ENCODE measurements around the gene ANTXR1. TPM values are rescaled to one million over a fixed set of nuclear protein-coding genes. Genes with fewer than 3 reads are reported as not detected.

ANTXR1 gene
- total and polyA plus RNA-seq, 4 experiments from 2014 or later: 0.58 TPM; not detected in 3

GRCh38 chr2:69213201-69213600, 200.2 kb downstream of the ANTXR1 start:
- Mint-ChIP-seq H3K9me3 (no peaks in the 10 kb centered on the region), H3K4me3 (no peak overlapping the region), H3K36me3 (no peaks in the 10 kb centered on the region), H3K27me3 (peaks cover 2 to 10% of the 10 kb centered on the region in 2 donors), H3K27ac (no peak overlapping the region), H3K4me1 (no peaks in the 10 kb centered on the region)
- H3K4me1 ChIP-seq (ENCODE audit: insufficient read depth, low read length): no peaks in the 10 kb centered on the region
- H3K9me3 ChIP-seq (ENCODE audit: control insufficient read depth in 1 of 2, low read length in 2 of 2): no peaks in the 10 kb centered on the region
- H3K27me3 ChIP-seq (ENCODE audit: insufficient read depth, low read length): no peaks in the 10 kb centered on the region
- intact Hi-C loops (cut with micrococcal nuclease): no loop called here
- DNase-seq: no peak
- H3K4me3 ChIP-seq (ENCODE audit: low read length in 2 of 2): no peak overlapping the region
- H3K27ac ChIP-seq (ENCODE audit: low read depth, low read length): no peak overlapping the region
- H3K36me3 ChIP-seq (ENCODE audit: insufficient read depth, low read length): no peaks in the 10 kb centered on the region
- CTCF ChIA-PET (ENCODE audit: partially characterized antibody): interaction anchor here (0.9 kb wide), 1 partner anchor 270 kb away, joined by 3 read pairs; no protein-coding TSS in a partner anchor
- POLR2A ChIA-PET (ENCODE audit: partially characterized antibody): no interaction called here

GRCh38 chr2:69213782-69214181, 200.8 kb downstream of the ANTXR1 start:
- no peaks in the 10 kb centered on the region for H3K9me3 Mint-ChIP-seq
- H3K27me3 ChIP-seq (ENCODE audit: insufficient read depth, low read length): no peaks in the 10 kb centered on the region
- H3K27ac Mint-ChIP-seq: no peak overlapping the region
- intact Hi-C loops (cut with micrococcal nuclease): no loop called here
- ChIA-PET POLR2A (ENCODE audit: partially characterized antibody) (no interaction called here), CTCF (ENCODE audit: partially characterized antibody) (no interaction called here)
- no peak overlapping the region for H3K4me3 Mint-ChIP-seq
- no peaks in the 10 kb centered on the region for H3K4me1 Mint-ChIP-seq
- H3K27me3 Mint-ChIP-seq: peaks cover 4 to 10% of the 10 kb centered on the region in 2 donors
- H3K36me3 ChIP-seq (ENCODE audit: insufficient read depth, low read length): no peaks in the 10 kb centered on the region
- no peak for DNase-seq
- H3K36me3 Mint-ChIP-seq: no peaks in the 10 kb centered on the region
- H3K4me1 ChIP-seq (ENCODE audit: insufficient read depth, low read length): no peaks in the 10 kb centered on the region
- H3K9me3 ChIP-seq (ENCODE audit: control insufficient read depth in 1 of 2, low read length in 2 of 2): no peaks in the 10 kb centered on the region
- H3K4me3 ChIP-seq (ENCODE audit: low read length in 2 of 2): no peak overlapping the region
- no peak overlapping the region for H3K27ac ChIP-seq (ENCODE audit: low read depth, low read length)

- H3K27me3 ChIP-seq (ENCODE audit: insufficient read depth, low read length): no peaks in the 10 kb centered on the region
- Mint-ChIP-seq H3K27me3 (peaks cover 4 to 10% of the 10 kb centered on the region in 2 donors), H3K27ac (no peak overlapping the region), H3K36me3 (no peaks in the 10 kb centered on the region), H3K4me1 (no peaks in the 10 kb centered on the region), H3K4me3 (no peak overlapping the region), H3K9me3 (no peaks in the 10 kb centered on the region)
- CTCF ChIA-PET (ENCODE audit: partially characterized antibody): no interaction called here
- intact Hi-C loops (cut with micrococcal nuclease): no loop called here
- no peaks in the 10 kb centered on the region for H3K36me3 ChIP-seq (ENCODE audit: insufficient read depth, low read length)
- no peak overlapping the region for H3K4me3 ChIP-seq (ENCODE audit: low read length in 2 of 2)
- no peaks in the 10 kb centered on the region for H3K4me1 ChIP-seq (ENCODE audit: insufficient read depth, low read length)
- POLR2A ChIA-PET (ENCODE audit: partially characterized antibody): no interaction called here
- DNase-seq: no peak
- H3K9me3 ChIP-seq (ENCODE audit: control insufficient read depth in 1 of 2, low read length in 2 of 2): no peaks in the 10 kb centered on the region
- no peak overlapping the region for H3K27ac ChIP-seq (ENCODE audit: low read depth, low read length)
These were observed 201.9 kb downstream of the ANTXR1 start for GRCh38 chr2:69214898-69215297.

GRCh38 chr2:69216535-69217332, 203.8 kb downstream of the ANTXR1 start:
- Histone ChIP-seq H3K27ac (ENCODE audit: low read depth, low read length) (no peak overlapping the region), H3K4me1 (ENCODE audit: insufficient read depth, low read length) (no peaks in the 10 kb centered on the region), H3K27me3 (ENCODE audit: insufficient read depth, low read length) (no peaks in the 10 kb centered on the region), H3K9me3 (ENCODE audit: control insufficient read depth in 1 of 2, low read length in 2 of 2) (no peaks in the 10 kb centered on the region), H3K4me3 (ENCODE audit: low read length in 2 of 2) (no peak overlapping the region), H3K36me3 (ENCODE audit: insufficient read depth, low read length) (no peaks in the 10 kb centered on the region)
- CTCF ChIA-PET (ENCODE audit: partially characterized antibody): no interaction called here
- POLR2A ChIA-PET (ENCODE audit: partially characterized antibody): no interaction called here
- H3K9me3 Mint-ChIP-seq: no peaks in the 10 kb centered on the region
- no peak for DNase-seq
- peaks cover 4 to 13% of the 10 kb centered on the region in 2 donors for H3K27me3 Mint-ChIP-seq
- no peaks in the 10 kb centered on the region for H3K4me1 Mint-ChIP-seq
- intact Hi-C loops (cut with micrococcal nuclease): no loop called here
- no peak overlapping the region for H3K27ac Mint-ChIP-seq
- H3K36me3 Mint-ChIP-seq: no peaks in the 10 kb centered on the region
- H3K4me3 Mint-ChIP-seq: no peak overlapping the region

GRCh38 chr2:69217333-69218080, 204.5 kb downstream of the ANTXR1 start:
- no peak overlapping the region for H3K27ac Mint-ChIP-seq
- H3K4me3 Mint-ChIP-seq: no peak overlapping the region
- H3K27ac ChIP-seq (ENCODE audit: low read depth, low read length): no peak overlapping the region
- POLR2A ChIA-PET (ENCODE audit: partially characterized antibody): no interaction called here
- CTCF ChIA-PET (ENCODE audit: partially characterized antibody): interaction anchor here (0.8 kb wide), 1 partner anchor 16 kb away, joined by 3 read pairs; no protein-coding TSS in a partner anchor
- no peaks in the 10 kb centered on the region for H3K4me1 Mint-ChIP-seq
- no peaks in the 10 kb centered on the region for H3K27me3 ChIP-seq (ENCODE audit: insufficient read depth, low read length)
- peaks cover 4 to 17% of the 10 kb centered on the region in 2 donors for H3K27me3 Mint-ChIP-seq
- intact Hi-C loops (cut with micrococcal nuclease): no loop called here
- no peaks in the 10 kb centered on the region for H3K36me3 ChIP-seq (ENCODE audit: insufficient read depth, low read length)
- no peaks in the 10 kb centered on the region for H3K4me1 ChIP-seq (ENCODE audit: insufficient read depth, low read length)
- H3K9me3 ChIP-seq (ENCODE audit: control insufficient read depth in 1 of 2, low read length in 2 of 2): no peaks in the 10 kb centered on the region
- no peaks in the 10 kb centered on the region for H3K9me3 Mint-ChIP-seq
- DNase-seq: no peak
- H3K4me3 ChIP-seq (ENCODE audit: low read length in 2 of 2): no peak overlapping the region
- no peaks in the 10 kb centered on the region for H3K36me3 Mint-ChIP-seq

GRCh38 chr2:69221512-69221911, 208.5 kb downstream of the ANTXR1 start:
- Histone ChIP-seq H3K9me3 (ENCODE audit: control insufficient read depth in 1 of 2, low read length in 2 of 2) (no peaks in the 10 kb centered on the region), H3K4me3 (ENCODE audit: low read length in 2 of 2) (no peak overlapping the region), H3K27me3 (ENCODE audit: insufficient read depth, low read length) (no peaks in the 10 kb centered on the region), H3K27ac (ENCODE audit: low read depth, low read length) (no peak overlapping the region), H3K4me1 (ENCODE audit: insufficient read depth, low read length) (no peaks in the 10 kb centered on the region), H3K36me3 (ENCODE audit: insufficient read depth, low read length) (no peaks in the 10 kb centered on the region)
- no peak overlapping the region for H3K27ac Mint-ChIP-seq
- peaks cover 13 to 22% of the 10 kb centered on the region in 2 donors for H3K27me3 Mint-ChIP-seq
- CTCF ChIA-PET (ENCODE audit: partially characterized antibody): no interaction called here
- H3K4me3 Mint-ChIP-seq: no peak overlapping the region
- H3K9me3 Mint-ChIP-seq: peaks cover 0 to 2% (median 0%) of the 10 kb centered on the region in 8 donors
- intact Hi-C loops (cut with micrococcal nuclease): no loop called here
- POLR2A ChIA-PET (ENCODE audit: partially characterized antibody): no interaction called here
- H3K36me3 Mint-ChIP-seq: no peaks in the 10 kb centered on the region
- no peaks in the 10 kb centered on the region for H3K4me1 Mint-ChIP-seq
- no peak for DNase-seq

- DNase-seq: no peak
- Histone ChIP-seq H3K4me1 (ENCODE audit: insufficient read depth, low read length) (no peaks in the 10 kb centered on the region), H3K36me3 (ENCODE audit: insufficient read depth, low read length) (no peaks in the 10 kb centered on the region), H3K27me3 (ENCODE audit: insufficient read depth, low read length) (no peaks in the 10 kb centered on the region), H3K27ac (ENCODE audit: low read depth, low read length) (no peak overlapping the region), H3K9me3 (ENCODE audit: control insufficient read depth in 1 of 2, low read length in 2 of 2) (no peaks in the 10 kb centered on the region), H3K4me3 (ENCODE audit: low read length in 2 of 2) (no peak overlapping the region)
- Mint-ChIP-seq H3K9me3 (peaks cover 0 to 2% (median 0%) of the 10 kb centered on the region in 8 donors), H3K4me3 (no peak overlapping the region), H3K36me3 (no peaks in the 10 kb centered on the region), H3K4me1 (no peaks in the 10 kb centered on the region), H3K27me3 (peaks cover 13 to 18% of the 10 kb centered on the region in 2 donors), H3K27ac (no peak overlapping the region)
- POLR2A ChIA-PET (ENCODE audit: partially characterized antibody): no interaction called here
- CTCF ChIA-PET (ENCODE audit: partially characterized antibody): no interaction called here
- intact Hi-C loops (cut with micrococcal nuclease): no loop called here
These were observed 209.2 kb downstream of the ANTXR1 start for GRCh38 chr2:69221960-69222751.
